Activated CD4-positive, CD25-positive, alpha-beta regulatory T cell treated with anti-CD3 and anti-CD28 coated beads, Interleukin-2, amount 50 U/mL, for 16 hours (primary cell): Measurements from ENCODE around the gene SLC9A3.

Experiments used
- DNase-seq: peaks from one replicate; pipeline ENCODE4 v3.0.0-alpha.2; 2020; ENCODE audit warnings: low read depth, low spot score

SLC9A3 gene

DNA sequence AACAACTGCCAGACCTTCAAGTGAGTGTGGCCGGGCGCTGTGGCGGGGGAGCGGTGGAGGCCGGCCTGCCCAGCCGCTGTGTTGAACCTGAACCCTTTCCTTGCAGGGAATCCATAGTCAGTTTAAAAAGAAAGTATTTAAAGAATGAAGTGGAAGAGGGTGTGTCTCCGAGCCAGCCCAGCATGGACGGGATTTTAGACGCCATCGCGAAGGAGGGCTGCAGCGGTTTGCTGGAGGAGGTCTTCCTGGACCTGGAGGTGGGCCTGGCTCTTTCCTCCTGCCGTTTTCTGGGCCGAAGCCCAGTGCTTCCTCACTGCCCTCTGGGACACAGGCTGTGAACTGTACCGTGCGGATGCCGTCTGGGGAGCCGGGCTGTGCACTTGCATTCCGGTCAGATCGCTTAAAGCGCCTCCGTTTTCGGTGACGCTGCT, 62.2 kb downstream of the SLC9A3 start:
- DNase-seq = no peak

DNA sequence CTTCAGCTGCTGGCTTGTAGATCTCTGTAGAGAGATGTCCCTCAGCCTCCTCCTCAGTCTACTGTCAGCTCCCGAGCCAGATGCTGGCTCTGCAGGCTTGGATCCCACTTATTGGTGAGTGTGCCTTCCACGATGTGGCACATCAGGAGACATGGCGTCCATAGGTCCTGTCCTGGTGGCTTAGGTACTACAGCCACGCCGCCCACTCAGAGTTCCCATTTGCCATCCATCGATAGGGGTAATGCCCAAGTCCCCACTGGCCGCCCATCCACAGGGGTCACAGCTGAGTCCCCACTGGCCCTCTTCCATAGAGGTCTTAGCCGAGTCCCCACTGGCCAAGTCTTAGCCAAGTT, 64.0 kb downstream of the SLC9A3 start:
- no peak for DNase-seq

DNA sequence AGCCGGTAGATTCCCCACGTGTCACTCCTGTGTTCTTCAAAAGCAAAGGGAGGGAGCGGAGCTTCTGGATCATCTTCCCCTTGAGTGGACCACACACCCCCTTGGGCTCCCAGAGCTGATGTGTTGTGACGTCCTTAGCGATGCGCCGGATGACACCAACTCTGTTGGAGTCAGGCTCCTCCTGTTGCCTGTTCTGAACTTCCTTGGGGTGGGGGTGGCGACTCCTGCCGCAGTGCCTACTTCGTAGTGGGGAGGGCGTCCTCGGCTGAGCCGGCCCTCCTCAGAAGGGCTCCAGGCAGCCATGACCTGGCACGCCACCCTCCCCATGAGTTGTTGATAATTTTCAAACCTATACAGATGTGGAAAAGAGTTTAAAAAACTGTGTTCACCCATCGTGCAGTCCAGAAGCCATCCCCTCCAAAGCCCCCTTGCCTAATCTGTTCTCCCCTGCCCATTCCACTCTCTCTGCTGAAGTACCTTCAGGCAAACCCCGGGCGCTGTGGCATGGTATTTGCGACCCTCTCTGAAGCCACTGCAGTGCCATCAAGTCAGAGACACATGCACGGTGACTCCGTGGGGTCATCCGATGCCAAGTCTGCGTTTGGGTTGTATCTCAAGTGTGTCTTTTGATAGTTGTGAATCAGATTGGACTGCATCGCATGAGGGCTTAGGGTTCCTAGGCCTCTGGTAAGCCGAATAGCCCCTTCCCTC, 64.5 kb downstream of the SLC9A3 start:
- DNase-seq = no peak

GRCh38 chr5:458547-459353, 65.5 kb downstream of the SLC9A3 start:
- no peak for DNase-seq

- DNase-seq = no peak
Observed at GRCh38 chr5:457195-457961, 66.9 kb downstream of the SLC9A3 start.

- no peak for DNase-seq
Observed at GRCh38 chr5:456351-457194, 67.7 kb downstream of the SLC9A3 start.

GRCh38 chr5:455806-456205, 68.4 kb downstream of the SLC9A3 start:
- DNase-seq = no peak

DNA sequence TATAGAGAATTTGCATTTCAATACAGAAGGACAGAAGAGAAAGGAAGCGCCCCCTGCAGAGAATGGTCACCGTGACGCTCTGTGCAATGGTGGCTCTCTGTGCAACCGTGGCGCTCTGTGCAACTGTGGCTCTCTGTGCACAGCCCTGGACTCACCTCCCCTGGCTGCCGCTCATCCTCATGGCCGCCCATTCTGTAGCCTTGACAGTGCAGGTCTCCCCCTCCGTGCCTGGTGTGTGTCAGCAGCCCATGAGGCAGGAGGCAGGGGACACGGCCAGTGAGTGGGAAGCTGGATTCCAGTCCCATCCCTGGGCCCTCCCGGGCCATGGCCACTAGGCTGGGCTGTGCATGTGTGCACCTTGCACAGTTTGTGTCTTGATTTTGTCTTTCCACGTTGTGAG, 69.3 kb downstream of the SLC9A3 start:
- DNase-seq = no peak

GRCh38 chr5:453725-454481, 70.3 kb downstream of the SLC9A3 start:
- no peak for DNase-seq

GRCh38 chr5:452978-453710, 71.1 kb downstream of the SLC9A3 start:
- no peak for DNase-seq

DNA sequence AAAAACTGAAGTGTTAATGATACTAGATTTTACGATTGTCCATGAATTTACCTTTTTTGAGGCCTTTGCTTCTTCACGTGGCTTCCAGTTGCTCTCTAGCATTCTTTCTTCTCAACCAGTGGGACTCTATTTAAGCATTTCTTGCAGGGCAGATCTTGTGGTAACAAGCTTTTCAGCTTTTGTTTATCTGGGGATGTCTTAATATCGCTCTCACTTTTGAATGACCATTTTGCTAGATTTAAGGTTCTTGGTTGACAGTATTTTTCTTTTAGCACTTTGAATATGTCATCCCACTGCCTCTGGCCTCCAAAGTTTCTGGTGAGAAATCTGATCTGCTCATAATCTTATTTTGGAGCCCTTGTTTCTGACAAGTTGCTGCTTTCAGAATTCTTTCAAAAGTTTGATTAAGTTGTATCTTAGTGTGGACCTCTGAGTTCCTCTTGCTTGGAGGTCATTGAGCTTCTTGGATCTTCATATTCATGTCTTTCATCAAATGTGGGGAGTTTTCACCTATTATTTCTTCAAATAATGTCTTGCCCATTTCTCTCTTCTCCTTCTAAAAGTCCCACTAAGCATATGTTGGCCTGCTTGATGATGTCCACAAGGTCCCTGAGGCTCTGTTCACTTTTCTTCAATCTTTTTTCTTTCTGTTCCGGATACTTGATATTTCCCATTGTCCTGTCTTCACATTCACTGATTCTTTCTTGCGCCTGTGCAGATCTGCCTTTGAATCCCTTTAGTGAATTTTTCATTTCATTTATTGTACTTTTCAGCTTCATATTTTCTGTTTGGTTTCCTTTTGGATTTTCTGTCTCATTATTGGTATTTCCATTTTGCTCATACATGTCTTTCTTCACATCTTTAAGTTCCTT, 72.4 kb downstream of the SLC9A3 start:
- DNase-seq = no peak

- DNase-seq = no peak
Observed at GRCh38 chr5:449151-449550, 75.1 kb downstream of the SLC9A3 start.

- DNase-seq = no peak
Observed at GRCh38 chr5:448766-449090, 75.5 kb downstream of the SLC9A3 start.

- no peak for DNase-seq
Observed at GRCh38 chr5:448061-448765, 76.0 kb downstream of the SLC9A3 start.

GRCh38 chr5:447501-447900, 76.7 kb downstream of the SLC9A3 start:
- no peak for DNase-seq

GRCh38 chr5:446883-447263, 77.4 kb downstream of the SLC9A3 start:
- DNase-seq = no peak

- no peak for DNase-seq
Observed at GRCh38 chr5:446066-446882, 78.0 kb downstream of the SLC9A3 start.

DNA sequence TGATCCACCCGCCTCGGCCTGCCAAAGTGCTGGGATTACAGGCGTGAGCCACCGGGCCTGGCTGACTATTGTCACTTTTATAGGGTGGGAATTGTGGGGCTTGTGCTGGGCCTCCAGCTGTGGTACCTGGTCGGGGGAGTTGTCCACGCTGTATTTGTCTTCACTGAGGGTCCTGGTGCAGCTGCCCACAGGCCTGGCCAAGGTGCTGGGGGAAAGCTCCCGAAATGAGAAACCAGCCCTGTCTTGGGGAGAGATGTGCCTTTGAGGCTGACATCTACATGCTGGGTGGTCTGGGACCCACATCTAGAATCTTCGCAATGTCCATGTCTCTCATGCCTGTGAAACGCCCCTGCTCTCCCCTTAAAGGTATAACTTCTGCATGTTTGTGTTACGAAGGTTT, 78.7 kb downstream of the SLC9A3 start:
- DNase-seq = no peak
